ENCODE measurements around the gene LGALS12. TPM values are rescaled to one million over a fixed set of nuclear protein-coding genes. Genes with fewer than 3 reads are reported as not detected.
"Not testable (repeated sequence)": the region's sequence is repeated elsewhere in the genome, so short reads cannot be mapped to it uniquely, and the experiment has no call there.

LGALS12 gene
- total and polyA plus RNA-seq, 2 donors, result 0.48 to 4.2 TPM

GRCh38 chr11:63532117-63532516, 26.2 kb downstream of the LGALS12 start:
- DNase-seq (ENCODE audit: extremely low spot score), result no peak
- Histone ChIP-seq H3K4me3 (ENCODE audit: low read depth, low read length) (no peak overlapping the region), H3K27ac (ENCODE audit: low read depth) (no peak overlapping the region), H3K36me3 (ENCODE audit: insufficient read depth) (no peaks in the 10 kb centered on the region), H3K4me1 (ENCODE audit: insufficient read depth) (peaks cover 2% of the 10 kb centered on the region)
- 81% methylated on average over 2 of the region's 2 CpGs for WGBS

- DNase-seq (ENCODE audit: extremely low spot score), result no peak
- WGBS, result 66% methylated on average over 4 of the region's 4 CpGs
- H3K27ac ChIP-seq (ENCODE audit: low read depth), result no peak overlapping the region
- H3K4me3 ChIP-seq (ENCODE audit: low read depth, low read length), result no peak overlapping the region
- H3K36me3 ChIP-seq (ENCODE audit: insufficient read depth), result no peaks in the 10 kb centered on the region
- H3K4me1 ChIP-seq (ENCODE audit: insufficient read depth), result peaks cover 2% of the 10 kb centered on the region
These were observed 27.1 kb downstream of the LGALS12 start for GRCh38 chr11:63532799-63533475.

GRCh38 chr11:63534076-63534475, 28.2 kb downstream of the LGALS12 start:
- Histone ChIP-seq H3K36me3 (ENCODE audit: insufficient read depth) (no peaks in the 10 kb centered on the region), H3K27ac (ENCODE audit: low read depth) (no peak overlapping the region), H3K4me3 (ENCODE audit: low read depth, low read length) (no peak overlapping the region), H3K4me1 (ENCODE audit: insufficient read depth) (peaks cover 2% of the 10 kb centered on the region)
- WGBS, result 63% methylated on average over 3 of the region's 3 CpGs
- DNase-seq (ENCODE audit: extremely low spot score), result no peak

DNA sequence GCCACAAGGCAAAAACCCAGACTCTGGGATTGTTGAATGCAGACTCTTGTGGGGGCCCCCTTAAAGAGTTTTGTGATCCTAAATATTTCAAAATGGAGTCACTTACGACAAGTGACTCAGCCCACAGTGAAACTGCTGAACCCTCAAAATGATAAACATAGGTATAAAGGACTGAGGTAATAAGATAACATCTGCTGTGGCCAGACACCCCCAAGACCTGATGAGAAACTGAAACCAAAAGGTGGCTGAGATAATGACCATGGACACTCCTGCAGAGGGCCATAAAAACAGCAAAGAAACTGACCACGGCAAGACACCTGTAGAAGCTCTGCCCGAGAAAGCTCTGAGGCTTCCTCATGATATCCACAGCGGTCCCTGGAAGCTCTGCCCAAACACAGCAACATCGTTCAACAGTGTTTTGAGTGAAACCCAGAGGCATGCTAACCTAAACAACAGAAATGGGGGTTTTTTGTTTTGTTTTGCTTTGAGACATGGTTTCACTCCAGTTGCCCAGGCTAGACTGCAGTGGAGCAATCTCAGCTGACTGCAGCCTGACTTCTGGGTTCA, 29.1 kb downstream of the LGALS12 start:
- no peak for DNase-seq (ENCODE audit: extremely low spot score)
- no peak overlapping the region for H3K4me3 ChIP-seq (ENCODE audit: low read depth, low read length)
- H3K27ac ChIP-seq (ENCODE audit: low read depth), result no peak overlapping the region
- peaks cover 2% of the 10 kb centered on the region for H3K4me1 ChIP-seq (ENCODE audit: insufficient read depth)
- 86% methylated on average over 5 of the region's 5 CpGs for WGBS
- H3K36me3 ChIP-seq (ENCODE audit: insufficient read depth), result no peaks in the 10 kb centered on the region

- no peak for DNase-seq (ENCODE audit: extremely low spot score)
- Histone ChIP-seq H3K27ac (ENCODE audit: low read depth) (peak overlapping the region; percentile 26), H3K36me3 (ENCODE audit: insufficient read depth) (no peaks in the 10 kb centered on the region), H3K4me3 (ENCODE audit: low read depth, low read length) (no peak overlapping the region), H3K4me1 (ENCODE audit: insufficient read depth) (peaks cover 2% of the 10 kb centered on the region)
- 94% methylated on average over 1 of the region's 1 CpG for WGBS
These were observed 29.9 kb downstream of the LGALS12 start for GRCh38 chr11:63535734-63536133.

- H3K36me3 ChIP-seq (ENCODE audit: insufficient read depth), result no peaks in the 10 kb centered on the region
- peak; percentile 18 for DNase-seq (ENCODE audit: extremely low spot score)
- peak within 1 kb of the TSS; percentile 69 for H3K27ac ChIP-seq (ENCODE audit: low read depth)
- peaks cover 2% of the 10 kb centered on the region for H3K4me1 ChIP-seq (ENCODE audit: insufficient read depth)
- H3K4me3 ChIP-seq (ENCODE audit: low read depth, low read length), result peak within 1 kb of the TSS; percentile 25
- 19% methylated on average over 10 of the region's 10 CpGs for WGBS
These were observed 30.9 kb downstream of the LGALS12 start, which contains the start of gene PLAAT4 for GRCh38 chr11:63536669-63537292. Gene PLAAT4, plus strand, starts transcription at chr11:63536808. Its CDS starts 61 bp downstream, at chr11:63536869.

- Histone ChIP-seq H3K4me1 (ENCODE audit: insufficient read depth) (peaks cover 2% of the 10 kb centered on the region), H3K4me3 (ENCODE audit: low read depth, low read length) (peak overlapping the region; percentile 25), H3K27ac (ENCODE audit: low read depth) (peak overlapping the region; percentile 69), H3K36me3 (ENCODE audit: insufficient read depth) (no peaks in the 10 kb centered on the region)
- 18% methylated on average over 8 of the region's 8 CpGs for WGBS
- DNase-seq (ENCODE audit: extremely low spot score), result peak; percentile 52
These were observed 31.6 kb downstream of the LGALS12 start for GRCh38 chr11:63537293-63538101.

DNA sequence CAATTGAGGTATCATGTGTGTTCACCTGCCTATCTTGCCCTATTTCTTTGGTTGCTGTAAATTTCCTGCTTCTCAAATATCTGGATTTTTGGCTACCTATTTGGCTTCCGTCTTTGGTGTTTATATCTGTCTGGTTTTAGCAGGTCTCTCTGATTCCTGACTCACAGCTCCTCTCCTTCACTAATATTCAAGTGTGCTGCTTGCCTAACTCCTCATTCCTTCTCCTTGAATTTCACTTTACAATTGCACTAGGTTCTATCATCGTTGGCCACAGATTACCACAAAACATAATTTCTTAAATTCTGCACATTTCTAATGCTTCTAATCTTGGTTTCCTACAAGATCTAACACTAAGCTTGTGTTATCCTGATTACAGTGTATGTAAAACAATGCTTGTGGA, 36.6 kb downstream of the LGALS12 start:
- H3K27ac ChIP-seq (ENCODE audit: low read depth); H3K4me1 ChIP-seq (ENCODE audit: insufficient read depth); H3K36me3 ChIP-seq (ENCODE audit: insufficient read depth); H3K4me3 ChIP-seq (ENCODE audit: low read depth, low read length); DNase-seq (ENCODE audit: extremely low spot score): not testable (repeated sequence)
- 73% methylated on average over 2 of the region's 2 CpGs for WGBS

DNA sequence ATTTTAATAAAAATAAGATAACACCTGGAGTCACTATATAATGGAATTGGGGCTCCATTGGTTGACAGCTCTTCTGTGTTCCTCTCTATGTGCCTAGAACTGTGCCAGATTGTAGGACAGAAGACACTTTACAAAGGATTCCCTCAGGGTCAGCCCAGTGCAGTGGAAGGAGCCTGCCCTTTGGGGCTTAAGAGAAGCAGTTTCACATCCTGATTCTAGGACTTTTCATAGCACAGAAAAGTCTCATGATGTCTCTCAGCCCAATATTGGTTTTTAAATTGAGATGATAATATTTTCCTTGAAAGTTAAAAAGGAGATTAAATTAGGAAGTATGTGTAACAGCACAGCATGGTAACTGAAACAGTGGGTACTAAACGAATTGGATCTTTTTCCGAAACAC, 37.8 kb downstream of the LGALS12 start:
- H3K4me1 ChIP-seq (ENCODE audit: insufficient read depth), result no peaks in the 10 kb centered on the region
- H3K36me3 ChIP-seq (ENCODE audit: insufficient read depth), result no peaks in the 10 kb centered on the region
- no peak overlapping the region for H3K4me3 ChIP-seq (ENCODE audit: low read depth, low read length)
- WGBS, result 93% methylated on average over 2 of the region's 2 CpGs
- DNase-seq (ENCODE audit: extremely low spot score), result no peak
- no peak overlapping the region for H3K27ac ChIP-seq (ENCODE audit: low read depth)

DNA sequence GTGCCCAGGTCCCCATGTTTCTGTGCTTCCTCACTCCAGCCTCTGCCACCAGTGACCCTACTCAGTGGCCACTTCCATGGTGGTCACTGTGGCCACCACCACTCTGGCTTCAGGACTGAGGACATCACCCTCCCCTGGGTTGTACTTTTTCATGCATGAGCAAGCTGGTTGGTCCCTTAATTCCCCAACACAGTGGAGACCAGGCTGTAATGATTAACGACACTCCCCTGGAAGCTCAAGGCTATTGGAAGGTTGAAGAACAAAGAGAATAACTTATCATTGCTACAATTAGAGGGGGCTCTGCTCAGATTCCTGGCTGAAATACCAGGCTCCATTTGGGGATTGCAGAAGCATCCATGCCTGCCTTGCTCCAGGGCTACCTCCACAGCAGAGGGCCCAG, 41.2 kb downstream of the LGALS12 start:
- DNase-seq (ENCODE audit: extremely low spot score), result no peak
- no peaks in the 10 kb centered on the region for H3K36me3 ChIP-seq (ENCODE audit: insufficient read depth)
- no peak overlapping the region for H3K27ac ChIP-seq (ENCODE audit: low read depth)
- no peak overlapping the region for H3K4me3 ChIP-seq (ENCODE audit: low read depth, low read length)
- H3K4me1 ChIP-seq (ENCODE audit: insufficient read depth), result no peaks in the 10 kb centered on the region
- WGBS, result 83% methylated on average over 1 of the region's 1 CpG

DNA sequence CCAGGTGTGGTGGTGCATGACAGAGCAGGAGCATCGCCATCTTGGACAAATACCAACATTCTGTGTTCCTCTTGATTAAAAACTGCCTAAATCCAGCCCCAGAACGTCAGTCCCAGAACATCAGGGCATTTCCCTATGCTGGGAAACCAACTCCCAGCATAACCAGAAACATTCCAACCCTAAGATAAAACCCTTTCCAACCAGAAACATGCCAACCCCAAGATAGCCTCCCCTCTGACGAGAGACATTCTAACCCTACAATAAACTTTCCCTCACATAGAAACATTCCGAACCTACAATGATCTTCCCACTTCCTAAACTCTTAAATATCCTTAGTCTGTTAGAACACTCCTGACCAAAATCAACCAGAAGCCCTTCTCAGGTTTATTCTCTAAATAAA, 42.3 kb downstream of the LGALS12 start:
- 53% methylated on average over 4 of the region's 4 CpGs for WGBS

DNA sequence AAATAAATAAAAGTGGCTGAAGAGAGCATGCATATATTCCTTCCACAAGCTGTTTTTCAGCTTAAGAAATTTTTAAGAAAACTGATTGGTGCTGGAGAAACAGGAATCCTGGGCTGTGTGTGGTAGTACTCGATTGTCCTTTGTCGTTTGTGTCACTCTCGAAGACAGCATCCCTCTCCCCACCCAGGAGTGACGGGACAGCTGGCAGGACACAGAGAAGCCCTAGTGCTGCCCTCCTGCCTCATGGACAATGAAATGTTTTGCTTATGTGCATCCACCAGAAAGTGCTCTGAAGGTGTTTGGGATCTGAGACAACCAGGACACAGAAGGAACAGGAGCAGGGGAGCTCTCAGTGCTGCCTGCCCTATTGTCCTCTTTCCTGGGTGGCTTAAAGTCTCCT, 43.5 kb downstream of the LGALS12 start:
- 86% methylated on average over 4 of the region's 4 CpGs for WGBS
- Histone ChIP-seq H3K4me3 (ENCODE audit: low read depth, low read length) (no peak overlapping the region), H3K27ac (ENCODE audit: low read depth) (no peak overlapping the region), H3K36me3 (ENCODE audit: insufficient read depth) (no peaks in the 10 kb centered on the region), H3K4me1 (ENCODE audit: insufficient read depth) (no peaks in the 10 kb centered on the region)
- DNase-seq (ENCODE audit: extremely low spot score), result no peak

More for the DNA sequence above, 42.3 kb downstream of the LGALS12 start:
- no peak overlapping the region for H3K4me3 ChIP-seq (ENCODE audit: low read depth, low read length)
- no peak overlapping the region for H3K27ac ChIP-seq (ENCODE audit: low read depth)
- no peaks in the 10 kb centered on the region for H3K4me1 ChIP-seq (ENCODE audit: insufficient read depth)
- DNase-seq (ENCODE audit: extremely low spot score), result no peak
- no peaks in the 10 kb centered on the region for H3K36me3 ChIP-seq (ENCODE audit: insufficient read depth)

DNA sequence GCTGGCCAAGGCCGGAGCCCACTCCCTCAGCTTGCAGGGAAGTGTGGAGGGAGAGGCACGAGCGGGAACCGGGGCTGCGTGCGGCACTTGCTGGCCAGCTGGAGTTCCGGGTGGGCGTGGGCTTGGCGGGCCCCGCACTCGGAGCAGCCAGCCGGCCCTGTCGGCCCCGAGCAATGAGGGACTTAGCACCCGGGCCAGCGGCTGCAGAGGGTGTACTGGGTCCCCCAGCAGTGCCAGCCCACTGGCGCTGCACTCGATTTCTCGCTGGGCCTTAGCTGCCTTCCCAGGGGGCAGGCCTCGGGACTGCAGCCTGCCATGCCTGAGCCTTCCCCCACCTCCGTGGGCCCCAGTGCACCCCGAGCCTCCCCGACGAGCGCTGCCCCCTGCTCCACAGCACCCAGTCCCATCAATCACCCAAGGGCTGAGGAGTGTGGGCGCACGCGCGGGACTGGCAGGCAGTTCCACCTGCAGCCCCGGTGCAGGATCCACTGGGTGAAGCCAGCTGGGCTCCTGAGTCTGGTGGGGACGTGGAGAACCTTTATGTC, 44.3 kb downstream of the LGALS12 start:
- not testable (repeated sequence) for H3K4me1 ChIP-seq (ENCODE audit: insufficient read depth); H3K36me3 ChIP-seq (ENCODE audit: insufficient read depth); DNase-seq (ENCODE audit: extremely low spot score); H3K27ac ChIP-seq (ENCODE audit: low read depth); H3K4me3 ChIP-seq (ENCODE audit: low read depth, low read length)
- 95% methylated on average over 31 of the region's 31 CpGs for WGBS
